ENCODE measurements around the gene ATP6V1F.

GRCh38 chr7:128886391-128887168, 23.9 kb downstream of the ATP6V1F start:
- no peak for TF ChIP-seq POLR2A (IDR thresholded peaks at IDR 0.05)
- TF ChIP-seq CTCF (IDR thresholded peaks at IDR 0.05) = no peak
- no peak for TF ChIP-seq EP300 (IDR thresholded peaks at IDR 0.05)
- no peak for TF ChIP-seq POLR2AphosphoS5 (IDR thresholded peaks at IDR 0.05)

Measured in gastroesophageal sphincter (tissue), 3 donors.